IMR-90 (cell line): ENCODE measurements around the gene SLC23A3. TPM values are rescaled to one million over a fixed set of nuclear protein-coding genes. Genes with fewer than 3 reads are reported as not detected.
A peak's percentile ranks its signal among the peaks of the same experiment; 100 is the strongest.

Source experiments
- ATAC-seq: fragments of 200-7000 bp; cut with Tn5 transposase; 2 replicates; pipeline ENCODE4 v1.9.1; 2020; ENCODE audit warnings: low read depth, mild to moderate bottlenecking, moderate library complexity
- Bru-seq: library from RNA; stranded (reverse); fragments of 400-500 nt; gene quantifications from one replicate; lab custom pipeline; 2021; lab: Mats Ljungman, UMichigan
- BruChase-seq, 2 experiments: library from RNA; stranded (reverse); fragments of 400-500 nt; gene quantifications; one replicate each; lab custom pipeline; 2021; lab: Mats Ljungman, UMichigan
- BruUV-seq: library from RNA; stranded (reverse); fragments of 400-500 nt; replicated peaks from 2 replicates; lab custom pipeline; 2021; lab: Mats Ljungman, UMichigan
- CTCF ChIA-PET: fragments of 300-600 bp; formaldehyde crosslinking; extraction: SDS; loops from one replicate; lab custom pipeline; 2021; ENCODE audit warnings: antibody characterized with exemption; lab: Yijun Ruan, JAX
- POLR2A ChIA-PET: fragments of 300-600 bp; sonication (Branson Sonifier 250); formaldehyde crosslinking; loops from one replicate; lab custom pipeline; 2022; ENCODE audit warnings: antibody characterized with exemption; ENCODE audit not compliant: unreplicated experiment; lab: Charles Lee
- DNase-seq: peaks from one replicate; pipeline ENCODE4 v3.0.0; 2013
- H2AFZ ChIP-seq: replicated peaks from 2 replicates; pipeline ENCODE3; 2013; ENCODE audit warnings: low read length, mild to moderate bottlenecking; ENCODE audit not compliant: poor library complexity
- H2AK5ac ChIP-seq: 2 replicates; pipeline ENCODE4 v1.6.1; 2013; ENCODE audit warnings: low read depth, low read length, inconsistent platforms
- H2AK9ac ChIP-seq: replicated peaks from 2 replicates; pipeline ENCODE3; 2013; ENCODE audit warnings: mild to moderate bottlenecking, low read depth, low read length, moderate library complexity; ENCODE audit not compliant: poor library complexity
- H2BK120ac ChIP-seq: 2 replicates; pipeline ENCODE4 v1.6.1; 2013; ENCODE audit warnings: low read depth, low read length, inconsistent platforms
- H2BK15ac ChIP-seq: 3 replicates; pipeline ENCODE4 v1.6.1; 2013; ENCODE audit warnings: low read depth, low read length, inconsistent platforms
- H2BK20ac ChIP-seq: 2 replicates; pipeline ENCODE4 v1.6.1; 2013; ENCODE audit warnings: low read depth, mild to moderate bottlenecking, inconsistent platforms, low read length, moderate library complexity
- H2BK5ac ChIP-seq: 2 replicates; pipeline ENCODE4 v1.6.1; 2013; ENCODE audit warnings: mild to moderate bottlenecking, low read depth, low read length, inconsistent platforms; ENCODE audit not compliant: poor library complexity, severe bottlenecking
- H3K14ac ChIP-seq: replicated peaks from 2 replicates; pipeline ENCODE4 v1.6.1; 2013; ENCODE audit warnings: low read depth, low read length, inconsistent platforms
- H3K18ac ChIP-seq: 2 replicates; pipeline ENCODE4 v1.6.1; 2013; ENCODE audit warnings: low read depth, low read length, control low read depth
- H3K23ac ChIP-seq: 2 replicates; pipeline ENCODE4 v1.6.1; 2013; ENCODE audit warnings: low read depth, low read length, inconsistent platforms
- H3K27ac ChIP-seq: 2 replicates; pipeline ENCODE4 v1.5.1; 2013; ENCODE audit warnings: mild to moderate bottlenecking, control low read depth, low read length; ENCODE audit not compliant: insufficient read depth
- H3K27me3 ChIP-seq: 2 replicates; pipeline ENCODE4 v1.6.1; 2013; ENCODE audit warnings: low read length; ENCODE audit not compliant: control insufficient read depth, insufficient read depth
- H3K36me3 ChIP-seq: 2 replicates; pipeline ENCODE4 v1.6.1; 2013; ENCODE audit warnings: low read length, mixed read lengths; ENCODE audit not compliant: control insufficient read depth, insufficient read depth
- H3K4ac ChIP-seq: 2 replicates; pipeline ENCODE4 v1.6.1; 2013; ENCODE audit warnings: low read depth, low read length, inconsistent platforms
- H3K4me1 ChIP-seq: 2 replicates; pipeline ENCODE4 v1.6.1; 2013; ENCODE audit warnings: low read length, mixed read lengths; ENCODE audit not compliant: control insufficient read depth, insufficient read depth
- H3K4me2 ChIP-seq: 2 replicates; pipeline ENCODE4 v1.6.1; 2013; ENCODE audit warnings: low read depth, mild to moderate bottlenecking, control low read depth, low read length, moderate library complexity
- H3K4me3 ChIP-seq: 2 replicates; pipeline ENCODE4 v1.5.1; 2013; ENCODE audit warnings: low read depth, mild to moderate bottlenecking, control low read depth, low read length, moderate library complexity; ENCODE audit not compliant: insufficient read depth
- H3K56ac ChIP-seq: 2 replicates; pipeline ENCODE4 v1.6.1; 2013; ENCODE audit warnings: low read length, inconsistent platforms; ENCODE audit not compliant: insufficient read depth; ENCODE audit errors: extremely low read depth
- H3K79me1 ChIP-seq, 2 experiments: 2 replicates each; pipeline ENCODE4 v1.6.1; 2013; ENCODE audit warnings: low read length in 2 of 2, inconsistent platforms in 1 of 2, low read depth in 1 of 2
- H3K9ac ChIP-seq: 2 replicates; pipeline ENCODE4 v1.6.1; 2013; ENCODE audit warnings: low read depth, low read length, control low read depth
- H3K9me1 ChIP-seq: 2 replicates; pipeline ENCODE4 v1.6.1; 2013; ENCODE audit warnings: low read length, inconsistent platforms; ENCODE audit not compliant: insufficient read depth
- H3K9me3 ChIP-seq: 2 replicates; pipeline ENCODE4 v1.6.1; 2013; ENCODE audit warnings: low read length; ENCODE audit not compliant: control insufficient read depth, insufficient read depth
- H4K20me1 ChIP-seq: 2 replicates; pipeline ENCODE4 v1.6.1; 2013; ENCODE audit warnings: low read length, inconsistent platforms; ENCODE audit not compliant: insufficient read depth
- H4K5ac ChIP-seq: 2 replicates; pipeline ENCODE4 v1.6.1; 2013; ENCODE audit warnings: mild to moderate bottlenecking, low read depth, low read length, control low read depth
- H4K8ac ChIP-seq, 2 experiments: 2 replicates each; pipeline ENCODE4 v1.6.1; 2013; ENCODE audit warnings: low read depth in 2 of 2, low read length in 2 of 2, control low read depth in 1 of 2, inconsistent platforms in 1 of 2
- H4K91ac ChIP-seq: 2 replicates; pipeline ENCODE4 v1.6.1; 2013; ENCODE audit warnings: low read depth, low read length, inconsistent platforms; ENCODE audit not compliant: insufficient read depth
- CTCF ChIP-seq: conservative IDR thresholded peaks from 2 replicates; pipeline ENCODE4 v1.5.1; 2012; ENCODE audit warnings: mild to moderate bottlenecking, low read depth, low read length, improper control_type of control experiment
- FOS ChIP-seq: fragments of 150-350 bp; IDR thresholded peaks from 2 replicates; pipeline ENCODE4 v1.6.1; 2016; ENCODE audit warnings: low read depth, low read length
- MAFK ChIP-seq: IDR thresholded peaks from 2 replicates; pipeline ENCODE4 v1.6.1; 2012; ENCODE audit warnings: low read depth, low read length, improper control_type of control experiment
- MAZ ChIP-seq: IDR thresholded peaks from 2 replicates; pipeline ENCODE4 v1.6.1; 2012; ENCODE audit warnings: low read depth, mild to moderate bottlenecking, low read length, improper control_type of control experiment, moderate library complexity, borderline replicate concordance
- MXI1 ChIP-seq: IDR thresholded peaks from 2 replicates; pipeline ENCODE4 v1.6.1; 2012; ENCODE audit warnings: low read depth, mild to moderate bottlenecking, low read length, moderate library complexity, borderline replicate concordance
- POLR2A ChIP-seq: IDR thresholded peaks from 2 replicates; pipeline ENCODE4 v1.6.1; 2012; ENCODE audit warnings: mild to moderate bottlenecking, low read depth, low read length
- RFX5 ChIP-seq: IDR thresholded peaks from 2 replicates; pipeline ENCODE4 v1.8.0; 2012; ENCODE audit warnings: low read depth, mild to moderate bottlenecking, low read length, moderate library complexity
- USF2 ChIP-seq: fragments of 150-350 bp; IDR thresholded peaks from 2 replicates; pipeline ENCODE4 v1.6.1; 2017; ENCODE audit warnings: mild to moderate bottlenecking, antibody characterized with exemption, low read length, low read depth
- WGBS, 2 experiments: methylation state at CpG; one replicate each; pipeline versions ENCODE4 v1.1.5 to v1.1.7; 2013; ENCODE audit warnings: missing lambda C conversion rate in 2 of 2; ENCODE audit not compliant: insufficient read length in 1 of 2; ENCODE audit errors: extremely low coverage in 2 of 2; 5-methylcytosine and 5-hydroxymethylcytosine counted together
- dilution Hi-C: fragments of 300-500 bp; cut with HindIII; formaldehyde crosslinking; loops from one replicate; pipeline ENCODE4 v1.14.3; 2018; ENCODE audit warnings: low sequenced_read_pairs; ENCODE audit not compliant: unreplicated experiment
- in situ Hi-C: fragments of 300-500 bp; cut with MboI; formaldehyde crosslinking; loops from 3 replicates; pipeline ENCODE4 v1.14.3; 2019; ENCODE audit warnings: low sequenced_read_pairs, inconsistent platforms, mixed read lengths
- intact Hi-C: fragments of 100-400 bp; cut with micrococcal nuclease; formaldehyde crosslinking; loops from 2 replicates; pipeline ENCODE4 v1.10.0; 2022
- long read RNA-seq: library from polyadenylated mRNA; unstranded; transcript quantifications from one replicate; pipeline ENCODE4 v2.0.0, GENCODE V29; 2021; ENCODE audit not compliant: unreplicated experiment
- polyA plus RNA-seq, 3 experiments: library from polyadenylated mRNA; depleted of rRNA; stranded (reverse); fragments of >200 nt; gene quantifications; 2 replicates each; pipeline ENCODE4 v1.2.3, GENCODE V29; 2012; ENCODE audit warnings: low replicate concordance in 1 of 3
- total RNA-seq: library from RNA; depleted of rRNA; stranded (reverse); fragments of >200 nt; gene quantifications from 2 replicates; pipeline ENCODE4 v1.2.3, GENCODE V29; 2012; rRNA removed
- TF ChIP-seq, protein P1 (sequence below): fragments of 150-350 bp; IDR thresholded peaks from 2 replicates; pipeline ENCODE4 v1.6.1; 2016; ENCODE audit warnings: low read depth, mild to moderate bottlenecking, low read length, moderate library complexity, borderline replicate concordance

The SLC23A3 gene, protein sequence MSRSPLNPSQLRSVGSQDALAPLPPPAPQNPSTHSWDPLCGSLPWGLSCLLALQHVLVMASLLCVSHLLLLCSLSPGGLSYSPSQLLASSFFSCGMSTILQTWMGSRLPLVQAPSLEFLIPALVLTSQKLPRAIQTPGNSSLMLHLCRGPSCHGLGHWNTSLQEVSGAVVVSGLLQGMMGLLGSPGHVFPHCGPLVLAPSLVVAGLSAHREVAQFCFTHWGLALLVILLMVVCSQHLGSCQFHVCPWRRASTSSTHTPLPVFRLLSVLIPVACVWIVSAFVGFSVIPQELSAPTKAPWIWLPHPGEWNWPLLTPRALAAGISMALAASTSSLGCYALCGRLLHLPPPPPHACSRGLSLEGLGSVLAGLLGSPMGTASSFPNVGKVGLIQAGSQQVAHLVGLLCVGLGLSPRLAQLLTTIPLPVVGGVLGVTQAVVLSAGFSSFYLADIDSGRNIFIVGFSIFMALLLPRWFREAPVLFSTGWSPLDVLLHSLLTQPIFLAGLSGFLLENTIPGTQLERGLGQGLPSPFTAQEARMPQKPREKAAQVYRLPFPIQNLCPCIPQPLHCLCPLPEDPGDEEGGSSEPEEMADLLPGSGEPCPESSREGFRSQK
- under 0.01 and 0.18 TPM in 2 replicates for total RNA-seq
- 0.43 and 0.65 TPM in 2 replicates for polyA plus RNA-seq (2012; rRNA removed)
- polyA plus RNA-seq (2012; cell fraction: cytosol; rRNA removed): 0.04 and 0.13 TPM in 2 replicates
- polyA plus RNA-seq (2012; cell fraction: nucleus; rRNA removed; ENCODE audit: low replicate concordance): 6.7 and 8.4 TPM in 2 replicates
- percentile 56 among the genes with signal in this experiment for Bru-seq, nascent RNA
- BruChase-seq, experiment 1, labeled RNA remaining after a 6-hour chase: percentile 70 among the genes with signal in this experiment
- percentile 72 among the genes with signal in this experiment for BruChase-seq, experiment 2, labeled RNA remaining after a 2-hour chase
- long read RNA-seq, partial matches to known transcripts: 0 of 2 reads
- long read RNA-seq, other reads (novel, unspliced or antisense): 2 of 2 reads

DNA sequence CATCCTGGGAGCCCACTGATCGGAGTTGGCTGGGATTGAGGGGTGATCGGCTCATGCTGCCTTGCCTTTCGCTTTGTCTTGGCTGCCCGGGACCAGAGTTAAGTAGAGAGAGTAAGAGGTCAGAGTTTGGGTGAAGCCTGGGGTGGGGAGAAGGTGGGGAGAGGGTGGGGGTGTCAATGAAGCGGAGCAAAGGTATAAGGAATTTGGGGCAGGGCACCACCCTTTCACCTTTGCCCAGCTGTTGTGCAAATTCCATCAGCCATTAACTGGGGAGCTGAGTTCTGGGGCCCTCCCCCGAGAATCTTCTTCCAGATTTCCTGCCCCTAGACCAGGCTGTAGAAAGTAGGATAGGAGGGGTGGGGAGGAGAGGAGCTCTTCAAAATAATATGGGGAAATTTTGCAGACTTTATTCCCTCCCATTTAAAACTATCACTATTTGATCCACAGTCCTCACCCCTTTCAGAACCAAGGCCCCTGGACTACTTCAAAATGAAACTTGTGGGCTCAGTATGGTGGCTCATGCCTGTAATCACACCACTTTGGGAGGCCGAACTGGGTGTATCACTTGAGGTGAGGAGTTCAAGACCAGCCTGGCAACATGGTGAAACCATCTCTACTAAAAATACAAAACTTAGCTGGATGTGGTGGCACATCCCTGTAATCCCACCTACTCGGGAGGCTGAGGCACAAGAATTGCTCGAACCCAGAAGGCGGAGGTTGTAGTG lies at the start of gene SLC23A3:
TSS of gene SLC23A3 (minus strand) at position 100 of the 725 bp plus-strand sequence. CDS start at position 55, 45 bp downstream.
- Histone ChIP-seq H2AK5ac (no peak within 1 kb of the TSS), H3K4ac (no peak within 1 kb of the TSS), H2BK5ac (no peak within 1 kb of the TSS), H3K79me1 (0 out of 4 replicates have a peak, but pooled peaks cover 3 to 11% of the 10 kb centered on the region in 2 experiments), H3K27me3 (no peaks in the 10 kb centered on the region), H2AFZ (peak within 1 kb of the TSS; percentile 2), H3K4me1 (peaks cover 3% of the 10 kb centered on the region; the same call in 1 of the 2 replicates), H4K5ac (no peak within 1 kb of the TSS), H3K36me3 (peaks cover 20% of the 10 kb centered on the region), H3K18ac (no peak within 1 kb of the TSS), H2BK20ac (no peak within 1 kb of the TSS), H2BK15ac (no peak within 1 kb of the TSS), H4K8ac (no peak within 1 kb of the TSS), H3K9me1 (0 out of 2 replicates have a peak, but pooled peaks cover 4% of the 10 kb centered on the region), H4K20me1 (peaks cover 7% of the 10 kb centered on the region; the same call in 1 of the 2 replicates), H3K4me3 (no peak within 1 kb of the TSS), H3K9ac (no peak within 1 kb of the TSS), H3K14ac (no peak within 1 kb of the TSS), H4K91ac (no peak within 1 kb of the TSS), H3K27ac (no peak within 1 kb of the TSS), H3K56ac (no peak within 1 kb of the TSS), H2AK9ac (peak within 1 kb of the TSS; percentile 72), H3K4me2 (no peak within 1 kb of the TSS), H3K9me3 (no peaks in the 10 kb centered on the region), H3K23ac (no peak within 1 kb of the TSS), H2BK120ac (no peak within 1 kb of the TSS)
- no peak for DNase-seq
- in situ Hi-C loops: loop anchor here (5.0 kb wide), 2 partner anchors 37 to 127 kb away; partner anchors contain the start of gene ZFAND2B
- dilution Hi-C loops: no loop called here
- no TSS peak for BruUV-seq
- WGBS, 2 experiments: 92% methylated on average over 2 of the region's 10 CpGs; no CpG with 5 or more reads in 1 of the 2 experiments
- no peak for ATAC-seq
- intact Hi-C loops: loop anchor here (2.0 kb wide), 1 partner anchor 125 kb away; no protein-coding TSS in a partner anchor
- POLR2A ChIA-PET: no interaction called here
- CTCF ChIA-PET: interaction anchor here (1.0 to 1.1 kb wide), 2 partner anchors 45 to 92 kb away, joined by 3 to 5 read pairs; no protein-coding TSS in a partner anchor
- TF ChIP-seq CTCF (no peak), FOS (no peak), USF2 (no peak), MXI1 (no peak), POLR2A (no peak), RFX5 (no peak), MAFK (no peak), MAZ (no peak)
- TF ChIP-seq, protein P1, sequence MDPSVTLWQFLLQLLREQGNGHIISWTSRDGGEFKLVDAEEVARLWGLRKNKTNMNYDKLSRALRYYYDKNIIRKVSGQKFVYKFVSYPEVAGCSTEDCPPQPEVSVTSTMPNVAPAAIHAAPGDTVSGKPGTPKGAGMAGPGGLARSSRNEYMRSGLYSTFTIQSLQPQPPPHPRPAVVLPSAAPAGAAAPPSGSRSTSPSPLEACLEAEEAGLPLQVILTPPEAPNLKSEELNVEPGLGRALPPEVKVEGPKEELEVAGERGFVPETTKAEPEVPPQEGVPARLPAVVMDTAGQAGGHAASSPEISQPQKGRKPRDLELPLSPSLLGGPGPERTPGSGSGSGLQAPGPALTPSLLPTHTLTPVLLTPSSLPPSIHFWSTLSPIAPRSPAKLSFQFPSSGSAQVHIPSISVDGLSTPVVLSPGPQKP: no peak
